Measurements from ENCODE around the gene ZBTB5. TPM values are rescaled to one million over a fixed set of nuclear protein-coding genes. Genes with fewer than 3 reads are reported as not detected.
"Not testable (repeated sequence)": the region's sequence is repeated elsewhere in the genome, so short reads cannot be mapped to it uniquely, and the experiment has no call there.

ZBTB5 gene
- total and polyA plus RNA-seq, 2 of the 13 experiments (the other 11 are each of a cell fraction or from before 2014, with no cell fraction given) = 12.5 to 20.5 TPM

DNA sequence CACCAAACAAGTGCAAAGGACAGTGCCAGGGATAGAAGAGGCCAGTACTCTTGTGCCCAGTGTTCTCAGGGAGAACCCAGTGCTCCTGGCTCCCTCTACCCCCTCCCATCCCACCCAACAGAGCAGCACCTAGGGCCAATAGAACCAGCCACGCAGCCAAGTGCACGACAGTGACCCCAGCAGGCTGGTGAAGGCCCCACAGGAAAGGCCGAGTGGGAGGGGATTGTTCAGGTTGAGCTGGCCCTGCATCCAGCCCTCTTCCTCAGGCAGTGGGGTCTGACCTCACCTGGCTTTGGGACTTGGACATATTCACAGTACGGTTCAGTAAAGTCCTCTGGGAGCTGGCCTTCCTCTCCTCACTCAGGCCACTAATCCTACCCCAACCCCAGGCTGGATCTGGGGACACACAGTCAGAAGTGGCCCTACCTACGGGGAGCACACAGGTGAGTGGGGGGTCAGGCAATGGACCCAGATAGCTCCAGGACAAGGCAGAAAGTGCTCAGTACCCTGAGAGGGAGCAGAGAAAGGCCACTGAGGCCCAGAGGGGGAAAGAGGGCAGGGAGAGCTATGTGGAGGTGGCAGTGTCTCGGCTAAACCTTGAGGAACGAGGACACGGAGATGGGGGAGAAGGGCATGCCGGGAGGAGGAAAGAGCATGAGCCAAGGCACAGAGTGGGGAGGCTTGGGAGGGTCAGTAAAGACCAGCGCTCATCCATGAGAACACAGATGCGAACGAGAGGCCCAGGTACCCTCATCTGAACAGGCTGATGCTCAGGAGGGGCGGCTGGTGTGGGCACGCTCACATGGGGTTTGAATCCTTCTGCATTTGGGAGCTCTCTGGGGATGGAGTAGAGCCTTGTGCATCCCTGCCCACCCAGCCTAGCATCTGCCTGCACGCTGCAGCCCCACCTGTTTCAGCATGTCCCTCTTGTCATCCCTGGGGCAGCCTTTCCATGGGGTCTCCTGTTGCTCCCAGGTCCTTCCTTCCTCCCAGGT lies 46.1 kb upstream of the ZBTB5 start (continued):
- TF ChIP-seq ZNF687 (CRISPR knock-in tag; IDR thresholded peaks at IDR 0.05) = peak; percentile 31
- TF ChIP-seq, protein P1, sequence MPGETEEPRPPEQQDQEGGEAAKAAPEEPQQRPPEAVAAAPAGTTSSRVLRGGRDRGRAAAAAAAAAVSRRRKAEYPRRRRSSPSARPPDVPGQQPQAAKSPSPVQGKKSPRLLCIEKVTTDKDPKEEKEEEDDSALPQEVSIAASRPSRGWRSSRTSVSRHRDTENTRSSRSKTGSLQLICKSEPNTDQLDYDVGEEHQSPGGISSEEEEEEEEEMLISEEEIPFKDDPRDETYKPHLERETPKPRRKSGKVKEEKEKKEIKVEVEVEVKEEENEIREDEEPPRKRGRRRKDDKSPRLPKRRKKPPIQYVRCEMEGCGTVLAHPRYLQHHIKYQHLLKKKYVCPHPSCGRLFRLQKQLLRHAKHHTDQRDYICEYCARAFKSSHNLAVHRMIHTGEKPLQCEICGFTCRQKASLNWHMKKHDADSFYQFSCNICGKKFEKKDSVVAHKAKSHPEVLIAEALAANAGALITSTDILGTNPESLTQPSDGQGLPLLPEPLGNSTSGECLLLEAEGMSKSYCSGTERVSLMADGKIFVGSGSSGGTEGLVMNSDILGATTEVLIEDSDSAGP (CRISPR knock-in tag; IDR thresholded peaks at IDR 0.05; ENCODE audit: borderline replicate concordance) = peak; percentile 21; the same call in 1 of the 2 replicates

- H3K36me3 ChIP-seq (replicated peaks in 1 of 2; ENCODE audit: control insufficient read depth in 1 of 2, insufficient read depth in 2 of 2, low read length in 2 of 2); H3K9me3 ChIP-seq (ENCODE audit: low read length); POLR2A ChIA-PET; H3K79me2 ChIP-seq (ENCODE audit: insufficient read depth, low read length); BruUV-seq (replicated peaks); H4K20me1 ChIP-seq (ENCODE audit: insufficient read depth, low read length); H3K27me3 ChIP-seq (ENCODE audit: control insufficient read depth in 1 of 2, insufficient read depth in 2 of 2, low read length in 2 of 2); H3K4me3 ChIP-seq (replicated peaks in 1 of 3; ENCODE audit: insufficient read depth in 1 of 3, low read depth in 2 of 3, low read length in 3 of 3); FAIRE-seq; H3K9ac ChIP-seq (ENCODE audit: insufficient read depth, low read depth, low read length); DNase-seq (ENCODE audit: low spot score); CTCF ChIA-PET (ENCODE audit: low intra/inter-chr PET ratio, low total read pairs); intact Hi-C loops (cut with micrococcal nuclease; ENCODE audit: unreplicated experiment); H3K4me2 ChIP-seq (ENCODE audit: low read depth, low read length); H2AFZ ChIP-seq (ENCODE audit: low read length); ATAC-seq: not testable (repeated sequence)
- Histone ChIP-seq H3K27ac (ENCODE audit: extremely low read length, insufficient read depth, low read length) (peak overlapping the region; percentile 87), H3K4me1 (ENCODE audit: insufficient read depth, low read length) (peaks cover 44% of the 10 kb centered on the region)
- peak; percentile 85 for TF ChIP-seq ZNF770 (CRISPR knock-in tag; IDR thresholded peaks at IDR 0.05)
- 0 out of 2 replicates have a peak, but pooled peaks have one; percentile 28 for TF ChIP-seq ZMYM3 (CRISPR knock-in tag; IDR thresholded peaks at IDR 0.05)
- peak; percentile 74 for TF ChIP-seq ZNF121 (CRISPR knock-in tag; IDR thresholded peaks at IDR 0.05)
- in situ Hi-C loops (cut with HindIII; ENCODE audit: extremely low pct_ligation_motif_present, low pct_unique_long_range_greater_than_20kb) = loop anchor here (10.0 kb wide), 1 partner anchor 65 kb away; the partner anchor contains the start of gene FBXO10
- 83% methylated on average over 5 of the region's 5 CpGs for WGBS (ENCODE audit: low lambda C conversion rate)
These were observed 44.8 kb upstream of the ZBTB5 start for GRCh38 chr9:37510053-37510452.

Measured in HepG2 (cell line).